ENCODE measurements around the gene NNMT.

GRCh38 chr11:114290503-114291235, 5.5 kb upstream of the NNMT start:
- TF ChIP-seq EZH2 (IDR thresholded peaks at IDR 0.05) (no peak), POLR2AphosphoS5 (IDR thresholded peaks at IDR 0.05; ENCODE audit: borderline replicate concordance, low read depth, low read length) (no peak), FOXP2 (optimal IDR thresholded peaks at IDR 0.05; ENCODE audit: control extremely low read depth, extremely low read length, insufficient read depth) (no peak)

Data from SK-N-MC (cell line).